ENCODE data around the gene ZDHHC15.

Gene ZDHHC15

GRCh38 chrX:75327607-75328006, 195.2 kb downstream of the ZDHHC15 start:
- no peaks in the 10 kb centered on the region for H3K27me3 ChIP-seq (replicated peaks; ENCODE audit: control insufficient read depth, insufficient read depth, low read length)
- TF ChIP-seq CTCF (IDR thresholded peaks at IDR 0.05; ENCODE audit: insufficient read depth, low read length, poor library complexity, severe bottlenecking) = no peak
- no peak for DNase-seq (ENCODE audit: extremely low read depth, insufficient read length)
- H3K36me3 ChIP-seq (ENCODE audit: control insufficient read depth, insufficient read depth, low read length) = no peaks in the 10 kb centered on the region
- no peak overlapping the region for H3K4me3 ChIP-seq (replicated peaks; ENCODE audit: low read depth, low read length)
